Measurements from ENCODE around the gene SENP1. TPM values are rescaled to one million over a fixed set of nuclear protein-coding genes. Genes with fewer than 3 reads are reported as not detected.

The SENP1 gene
- polyA plus RNA-seq, 1 donor from 2014 or later: 14.0 TPM

DNA sequence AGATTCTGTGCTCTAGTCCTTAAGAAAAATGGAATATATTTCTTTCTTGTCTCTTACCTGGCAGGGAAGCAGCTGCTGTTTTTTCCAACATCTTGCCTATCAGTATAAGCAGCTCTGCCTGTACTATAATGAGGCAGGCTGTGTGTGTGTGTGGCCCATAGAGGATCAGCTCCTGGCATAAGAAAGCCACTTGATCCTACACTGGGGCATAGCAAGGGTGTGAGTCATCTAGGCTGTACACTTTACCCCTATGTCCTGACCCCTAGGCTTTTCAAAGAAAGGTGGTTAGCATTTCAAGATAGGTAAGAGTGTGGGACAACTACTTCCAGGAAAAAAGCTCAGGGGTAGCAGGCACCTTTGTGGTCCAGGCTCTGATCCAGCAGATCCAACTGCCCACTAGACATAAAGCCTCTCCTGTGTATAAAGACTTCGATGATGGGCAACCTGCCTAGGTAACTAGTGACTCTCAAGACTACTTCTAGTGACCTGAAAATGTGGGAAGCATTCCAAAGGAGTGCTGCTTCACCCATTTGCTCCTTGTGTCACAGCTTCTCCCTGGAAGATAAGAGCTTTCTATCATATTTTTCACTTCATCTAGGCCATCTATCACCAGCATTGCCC lies 4.9 kb upstream of the SENP1 start:
- H3K27me3 ChIP-seq (ENCODE audit: insufficient read depth, low read depth, low read length): no peaks in the 10 kb centered on the region
- no peaks in the 10 kb centered on the region for H3F3A ChIP-seq (ENCODE audit: insufficient read depth, low read length, poor library complexity, severe bottlenecking)
- TF ChIP-seq TAF1 (IDR thresholded peaks at IDR 0.05; ENCODE audit: low read depth) (no peak), POLR2AphosphoS5 (IDR thresholded peaks at IDR 0.05) (no peak), SMC3 (conservative IDR thresholded peaks at IDR 0.05; ENCODE audit: poor library complexity) (no peak), RAD21 (conservative IDR thresholded peaks at IDR 0.05) (no peak), MXI1 (conservative IDR thresholded peaks at IDR 0.05; ENCODE audit: poor library complexity, severe bottlenecking) (no peak), EP300 (conservative IDR thresholded peaks at IDR 0.05; ENCODE audit: poor library complexity, severe bottlenecking) (no peak), EZH2 (IDR thresholded peaks at IDR 0.05; ENCODE audit: borderline replicate concordance, insufficient read depth, low read length, poor library complexity, severe bottlenecking) (no peak)
- TF ChIP-seq, protein P1, sequence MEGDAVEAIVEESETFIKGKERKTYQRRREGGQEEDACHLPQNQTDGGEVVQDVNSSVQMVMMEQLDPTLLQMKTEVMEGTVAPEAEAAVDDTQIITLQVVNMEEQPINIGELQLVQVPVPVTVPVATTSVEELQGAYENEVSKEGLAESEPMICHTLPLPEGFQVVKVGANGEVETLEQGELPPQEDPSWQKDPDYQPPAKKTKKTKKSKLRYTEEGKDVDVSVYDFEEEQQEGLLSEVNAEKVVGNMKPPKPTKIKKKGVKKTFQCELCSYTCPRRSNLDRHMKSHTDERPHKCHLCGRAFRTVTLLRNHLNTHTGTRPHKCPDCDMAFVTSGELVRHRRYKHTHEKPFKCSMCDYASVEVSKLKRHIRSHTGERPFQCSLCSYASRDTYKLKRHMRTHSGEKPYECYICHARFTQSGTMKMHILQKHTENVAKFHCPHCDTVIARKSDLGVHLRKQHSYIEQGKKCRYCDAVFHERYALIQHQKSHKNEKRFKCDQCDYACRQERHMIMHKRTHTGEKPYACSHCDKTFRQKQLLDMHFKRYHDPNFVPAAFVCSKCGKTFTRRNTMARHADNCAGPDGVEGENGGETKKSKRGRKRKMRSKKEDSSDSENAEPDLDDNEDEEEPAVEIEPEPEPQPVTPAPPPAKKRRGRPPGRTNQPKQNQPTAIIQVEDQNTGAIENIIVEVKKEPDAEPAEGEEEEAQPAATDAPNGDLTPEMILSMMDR (IDR thresholded peaks at IDR 0.05; ENCODE audit: poor library complexity, severe bottlenecking): no peak
- TF ChIP-seq, protein P2, sequence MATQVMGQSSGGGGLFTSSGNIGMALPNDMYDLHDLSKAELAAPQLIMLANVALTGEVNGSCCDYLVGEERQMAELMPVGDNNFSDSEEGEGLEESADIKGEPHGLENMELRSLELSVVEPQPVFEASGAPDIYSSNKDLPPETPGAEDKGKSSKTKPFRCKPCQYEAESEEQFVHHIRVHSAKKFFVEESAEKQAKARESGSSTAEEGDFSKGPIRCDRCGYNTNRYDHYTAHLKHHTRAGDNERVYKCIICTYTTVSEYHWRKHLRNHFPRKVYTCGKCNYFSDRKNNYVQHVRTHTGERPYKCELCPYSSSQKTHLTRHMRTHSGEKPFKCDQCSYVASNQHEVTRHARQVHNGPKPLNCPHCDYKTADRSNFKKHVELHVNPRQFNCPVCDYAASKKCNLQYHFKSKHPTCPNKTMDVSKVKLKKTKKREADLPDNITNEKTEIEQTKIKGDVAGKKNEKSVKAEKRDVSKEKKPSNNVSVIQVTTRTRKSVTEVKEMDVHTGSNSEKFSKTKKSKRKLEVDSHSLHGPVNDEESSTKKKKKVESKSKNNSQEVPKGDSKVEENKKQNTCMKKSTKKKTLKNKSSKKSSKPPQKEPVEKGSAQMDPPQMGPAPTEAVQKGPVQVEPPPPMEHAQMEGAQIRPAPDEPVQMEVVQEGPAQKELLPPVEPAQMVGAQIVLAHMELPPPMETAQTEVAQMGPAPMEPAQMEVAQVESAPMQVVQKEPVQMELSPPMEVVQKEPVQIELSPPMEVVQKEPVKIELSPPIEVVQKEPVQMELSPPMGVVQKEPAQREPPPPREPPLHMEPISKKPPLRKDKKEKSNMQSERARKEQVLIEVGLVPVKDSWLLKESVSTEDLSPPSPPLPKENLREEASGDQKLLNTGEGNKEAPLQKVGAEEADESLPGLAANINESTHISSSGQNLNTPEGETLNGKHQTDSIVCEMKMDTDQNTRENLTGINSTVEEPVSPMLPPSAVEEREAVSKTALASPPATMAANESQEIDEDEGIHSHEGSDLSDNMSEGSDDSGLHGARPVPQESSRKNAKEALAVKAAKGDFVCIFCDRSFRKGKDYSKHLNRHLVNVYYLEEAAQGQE (IDR thresholded peaks at IDR 0.05; ENCODE audit: borderline replicate concordance): no peak
- no peak overlapping the region for H3K4me2 ChIP-seq (ENCODE audit: low read length)
- H4K20me1 ChIP-seq (ENCODE audit: insufficient read depth): no peaks in the 10 kb centered on the region
- no peaks in the 10 kb centered on the region for H3K79me2 ChIP-seq (replicated peaks; ENCODE audit: insufficient read depth, low read length)
- no peak overlapping the region for H3K27ac ChIP-seq (ENCODE audit: low read length)
- H2AFZ ChIP-seq (ENCODE audit: low read depth, low read length): no peak overlapping the region
- no peak overlapping the region for H3K4me3 ChIP-seq (ENCODE audit: low read length)
- H3K9ac ChIP-seq (ENCODE audit: low read length): no peak overlapping the region
- no peaks in the 10 kb centered on the region for H3K9me3 ChIP-seq (ENCODE audit: low read length)
- H3K9me2 ChIP-seq (ENCODE audit: insufficient read depth, low read length): no peaks in the 10 kb centered on the region
- H3K36me3 ChIP-seq (ENCODE audit: insufficient read depth, low read length): no peaks in the 10 kb centered on the region

DNA sequence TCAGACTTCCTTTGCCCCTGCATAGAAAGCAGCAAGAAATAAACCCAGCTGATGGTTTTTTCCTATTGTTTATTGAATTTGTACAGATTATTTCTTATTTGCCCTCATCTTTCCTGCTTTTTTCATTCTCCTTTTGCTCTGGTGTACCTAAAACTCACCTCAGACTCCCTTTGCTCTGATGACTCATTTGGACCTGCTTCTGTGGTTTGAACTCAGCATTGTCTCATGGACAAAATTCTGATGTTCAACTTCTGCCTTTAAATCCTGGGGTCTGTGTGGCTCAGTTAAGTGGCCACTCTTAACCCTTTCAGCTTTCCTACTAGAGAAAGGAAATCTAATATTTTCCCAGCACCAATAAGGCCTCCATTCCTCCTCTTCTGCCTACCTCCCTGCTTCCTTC lies 3.5 kb upstream of the SENP1 start:
- H3K79me2 ChIP-seq (replicated peaks; ENCODE audit: insufficient read depth, low read length): peaks cover 7% of the 10 kb centered on the region
- no peaks in the 10 kb centered on the region for H4K20me1 ChIP-seq (ENCODE audit: insufficient read depth)
- no peak overlapping the region for H3K4me2 ChIP-seq (ENCODE audit: low read length)

More for the DNA sequence above, 3.5 kb upstream of the SENP1 start:
- Histone ChIP-seq H3K36me3 (ENCODE audit: insufficient read depth, low read length) (no peaks in the 10 kb centered on the region), H2AFZ (ENCODE audit: low read depth, low read length) (no peak overlapping the region), H3F3A (ENCODE audit: insufficient read depth, low read length, poor library complexity, severe bottlenecking) (no peaks in the 10 kb centered on the region), H3K9ac (ENCODE audit: low read length) (no peak overlapping the region), H3K9me2 (ENCODE audit: insufficient read depth, low read length) (no peaks in the 10 kb centered on the region), H3K9me3 (ENCODE audit: low read length) (no peaks in the 10 kb centered on the region), H3K27me3 (ENCODE audit: insufficient read depth, low read depth, low read length) (no peaks in the 10 kb centered on the region), H3K27ac (ENCODE audit: low read length) (no peak overlapping the region), H3K4me3 (ENCODE audit: low read length) (no peak overlapping the region)
- TF ChIP-seq EZH2 (IDR thresholded peaks at IDR 0.05; ENCODE audit: borderline replicate concordance, insufficient read depth, low read length, poor library complexity, severe bottlenecking) (no peak), MXI1 (conservative IDR thresholded peaks at IDR 0.05; ENCODE audit: poor library complexity, severe bottlenecking) (no peak), RAD21 (conservative IDR thresholded peaks at IDR 0.05) (no peak), SMC3 (conservative IDR thresholded peaks at IDR 0.05; ENCODE audit: poor library complexity) (no peak), EP300 (conservative IDR thresholded peaks at IDR 0.05; ENCODE audit: poor library complexity, severe bottlenecking) (no peak), TAF1 (IDR thresholded peaks at IDR 0.05; ENCODE audit: low read depth) (no peak), POLR2AphosphoS5 (IDR thresholded peaks at IDR 0.05) (no peak)
- TF ChIP-seq, protein P1 (IDR thresholded peaks at IDR 0.05; ENCODE audit: poor library complexity, severe bottlenecking): no peak
- TF ChIP-seq, protein P2 (IDR thresholded peaks at IDR 0.05; ENCODE audit: borderline replicate concordance): no peak
